ENCODE measurements around the gene MYH2.

MYH2 gene

GRCh38 chr17:10518271-10519037, 31.0 kb downstream of the MYH2 start, which contains the start of gene MYH1:
TSS of gene MYH1 (minus strand) at chr17:10518542. CDS start at chr17:10516642, 1,900 bp downstream.
- Histone ChIP-seq H3K9me3 (no peaks in the 10 kb centered on the region), H3K27ac (no peak within 1 kb of the TSS), H3K9ac (no peak within 1 kb of the TSS), H3K4me2 (no peak within 1 kb of the TSS), H3K4me1 (no peaks in the 10 kb centered on the region), H3K27me3 (no peaks in the 10 kb centered on the region), H3K4me3 (no peak within 1 kb of the TSS), H4K20me1 (no peaks in the 10 kb centered on the region), H3K36me3 (no peaks in the 10 kb centered on the region)
- TF ChIP-seq Cebpa-rat (IDR thresholded peaks at IDR 0.05) = no peak

GRCh38 chr17:10516638-10517037, 32.8 kb downstream of the MYH2 start:
- Histone ChIP-seq H3K36me3 (no peaks in the 10 kb centered on the region), H3K4me3 (no peak overlapping the region), H3K9me3 (no peaks in the 10 kb centered on the region), H3K4me1 (no peaks in the 10 kb centered on the region), H4K20me1 (no peaks in the 10 kb centered on the region), H3K27me3 (no peaks in the 10 kb centered on the region), H3K27ac (no peak overlapping the region), H3K9ac (no peak overlapping the region), H3K4me2 (no peak overlapping the region)
- no peak for TF ChIP-seq Cebpa-rat (IDR thresholded peaks at IDR 0.05)

- Histone ChIP-seq H4K20me1 (no peaks in the 10 kb centered on the region), H3K36me3 (no peaks in the 10 kb centered on the region), H3K4me2 (no peak overlapping the region), H3K9ac (no peak overlapping the region), H3K4me1 (no peaks in the 10 kb centered on the region), H3K27me3 (no peaks in the 10 kb centered on the region), H3K9me3 (no peaks in the 10 kb centered on the region), H3K4me3 (no peak overlapping the region), H3K27ac (no peak overlapping the region)
- no peak for TF ChIP-seq Cebpa-rat (IDR thresholded peaks at IDR 0.05)
These were observed 33.4 kb downstream of the MYH2 start for GRCh38 chr17:10516065-10516464.

GRCh38 chr17:10513299-10514067, 36.0 kb downstream of the MYH2 start:
- H3K4me2 ChIP-seq = no peak overlapping the region
- no peaks in the 10 kb centered on the region for H4K20me1 ChIP-seq
- H3K27ac ChIP-seq = no peak overlapping the region
- no peak overlapping the region for H3K9ac ChIP-seq
- H3K36me3 ChIP-seq = no peaks in the 10 kb centered on the region
- no peaks in the 10 kb centered on the region for H3K27me3 ChIP-seq
- H3K9me3 ChIP-seq = no peaks in the 10 kb centered on the region
- no peak for TF ChIP-seq Cebpa-rat (IDR thresholded peaks at IDR 0.05)
- H3K4me3 ChIP-seq = no peak overlapping the region
- no peaks in the 10 kb centered on the region for H3K4me1 ChIP-seq

- Histone ChIP-seq H3K27ac (no peak overlapping the region), H3K27me3 (no peaks in the 10 kb centered on the region), H4K20me1 (no peaks in the 10 kb centered on the region), H3K9me3 (no peaks in the 10 kb centered on the region), H3K4me1 (no peaks in the 10 kb centered on the region), H3K4me2 (no peak overlapping the region), H3K9ac (no peak overlapping the region), H3K4me3 (no peak overlapping the region), H3K36me3 (no peaks in the 10 kb centered on the region)
- no peak for TF ChIP-seq Cebpa-rat (IDR thresholded peaks at IDR 0.05)
These were observed 36.6 kb downstream of the MYH2 start for GRCh38 chr17:10512856-10513255.

GRCh38 chr17:10499950-10500349, 49.5 kb downstream of the MYH2 start:
- no peak overlapping the region for H3K4me3 ChIP-seq
- H3K27ac ChIP-seq = no peak overlapping the region
- no peaks in the 10 kb centered on the region for H3K4me1 ChIP-seq
- H3K9ac ChIP-seq = no peak overlapping the region
- no peaks in the 10 kb centered on the region for H3K9me3 ChIP-seq
- TF ChIP-seq Cebpa-rat (IDR thresholded peaks at IDR 0.05) = no peak
- no peaks in the 10 kb centered on the region for H4K20me1 ChIP-seq
- H3K36me3 ChIP-seq = no peaks in the 10 kb centered on the region
- H3K4me2 ChIP-seq = no peak overlapping the region
- no peaks in the 10 kb centered on the region for H3K27me3 ChIP-seq

- H3K36me3 ChIP-seq = no peaks in the 10 kb centered on the region
- no peak for TF ChIP-seq Cebpa-rat (IDR thresholded peaks at IDR 0.05)
These were observed 57.5 kb downstream of the MYH2 start for GRCh38 chr17:10492004-10492403.

GRCh38 chr17:10482252-10482651, 67.2 kb downstream of the MYH2 start:
- H3K36me3 ChIP-seq = no peaks in the 10 kb centered on the region
- H3K4me1 ChIP-seq = no peaks in the 10 kb centered on the region
- no peaks in the 10 kb centered on the region for H3K27me3 ChIP-seq
- H3K4me3 ChIP-seq = no peak overlapping the region
- H3K9me3 ChIP-seq = peaks cover 48% of the 10 kb centered on the region
- TF ChIP-seq Cebpa-rat (IDR thresholded peaks at IDR 0.05) = no peak; the same call in 1 of the 2 replicates
- no peaks in the 10 kb centered on the region for H4K20me1 ChIP-seq
- no peak overlapping the region for H3K27ac ChIP-seq
- no peak overlapping the region for H3K9ac ChIP-seq
- H3K4me2 ChIP-seq = no peak overlapping the region

More at GRCh38 chr17:10492004-10492403, 57.5 kb downstream of the MYH2 start:
- H3K4me2 ChIP-seq = no peak overlapping the region
- H3K4me3 ChIP-seq = no peak overlapping the region
- no peaks in the 10 kb centered on the region for H3K27me3 ChIP-seq
- no peak overlapping the region for H3K9ac ChIP-seq
- no peak overlapping the region for H3K27ac ChIP-seq
- H3K9me3 ChIP-seq = peaks cover 22% of the 10 kb centered on the region
- H3K4me1 ChIP-seq = no peaks in the 10 kb centered on the region
- H4K20me1 ChIP-seq = no peaks in the 10 kb centered on the region

- no peak overlapping the region for H3K27ac ChIP-seq
- no peaks in the 10 kb centered on the region for H3K27me3 ChIP-seq
- no peaks in the 10 kb centered on the region for H3K36me3 ChIP-seq
- no peak overlapping the region for H3K4me3 ChIP-seq
- H4K20me1 ChIP-seq = no peaks in the 10 kb centered on the region
- no peaks in the 10 kb centered on the region for H3K4me1 ChIP-seq
- H3K4me2 ChIP-seq = no peak overlapping the region
- H3K9me3 ChIP-seq = peaks cover 20% of the 10 kb centered on the region
- no peak overlapping the region for H3K9ac ChIP-seq
- no peak for TF ChIP-seq Cebpa-rat (IDR thresholded peaks at IDR 0.05)
These were observed 71.8 kb downstream of the MYH2 start for GRCh38 chr17:10477701-10478100.

GRCh38 chr17:10474536-10474935, 74.9 kb downstream of the MYH2 start:
- no peaks in the 10 kb centered on the region for H3K4me1 ChIP-seq
- H3K9me3 ChIP-seq = no peaks in the 10 kb centered on the region
- H3K27ac ChIP-seq = no peak overlapping the region
- H3K9ac ChIP-seq = no peak overlapping the region
- no peak overlapping the region for H3K4me2 ChIP-seq
- H4K20me1 ChIP-seq = no peaks in the 10 kb centered on the region
- no peak overlapping the region for H3K4me3 ChIP-seq
- no peaks in the 10 kb centered on the region for H3K36me3 ChIP-seq
- no peak for TF ChIP-seq Cebpa-rat (IDR thresholded peaks at IDR 0.05)
- no peaks in the 10 kb centered on the region for H3K27me3 ChIP-seq
